ENCODE measurements around the gene HLA-DPB1.

HLA-DPB1 gene

GRCh38 chr6:33040157-33040556 is 35.6 kb upstream of the HLA-DPB1 start:
- no peak for TF ChIP-seq CTCF (conservative IDR thresholded peaks at IDR 0.05; ENCODE audit: low read depth)
- no peak for DNase-seq (ENCODE audit: low spot score)
- ChIA-PET CTCF (interaction anchor here (0.8 kb wide), 1 partner anchor 56 kb away, joined by 5 read pairs; no protein-coding TSS in a partner anchor), POLR2A (ENCODE audit: low non-redundant PET) (no interaction called here)
- H3K27ac ChIP-seq = no peak overlapping the region

DNA sequence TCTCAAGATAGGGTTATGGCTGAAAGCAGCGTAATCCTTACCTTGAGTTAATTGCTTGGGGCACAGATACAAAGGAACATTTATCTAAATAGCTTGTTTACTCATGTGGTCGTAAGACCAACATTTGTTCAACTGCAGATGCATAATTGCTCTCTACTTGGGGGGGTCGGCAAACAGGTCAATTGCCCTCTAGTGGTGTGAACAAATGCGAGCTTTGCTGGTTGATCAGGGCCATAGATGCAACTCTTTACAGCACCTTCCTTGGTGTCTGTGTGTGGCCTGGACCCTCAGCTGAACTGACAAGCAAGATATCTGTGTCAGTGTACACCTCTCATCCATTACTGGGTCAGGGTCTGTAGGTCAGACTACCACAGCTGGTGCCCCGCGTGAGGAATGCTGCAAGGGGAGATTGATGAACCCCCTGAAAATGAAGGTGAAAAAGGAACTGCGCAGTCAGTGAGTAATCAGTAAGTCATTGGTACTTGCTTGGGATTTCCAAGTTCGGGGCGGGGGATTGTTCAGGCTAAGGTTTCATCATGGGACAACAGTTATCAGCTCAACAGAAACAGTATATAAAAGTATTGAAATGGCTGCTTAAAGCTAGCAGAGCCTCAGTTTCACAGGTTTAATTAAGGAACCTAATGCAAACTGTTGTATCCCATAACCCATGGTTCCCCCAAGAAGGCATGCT is 26.3 kb upstream of the HLA-DPB1 start:
- TF ChIP-seq CTCF (conservative IDR thresholded peaks at IDR 0.05; ENCODE audit: low read depth) = no peak
- POLR2A ChIA-PET (ENCODE audit: low non-redundant PET) = no interaction called here
- H3K27ac ChIP-seq = no peak overlapping the region
- CTCF ChIA-PET = no interaction called here
- DNase-seq (ENCODE audit: low spot score) = no peak

GRCh38 chr6:33050014-33050810 is 25.6 kb upstream of the HLA-DPB1 start:
- no peak for DNase-seq (ENCODE audit: low spot score)
- H3K27ac ChIP-seq = no peak overlapping the region
- ChIA-PET POLR2A (ENCODE audit: low non-redundant PET) (no interaction called here), CTCF (no interaction called here)
- TF ChIP-seq CTCF (conservative IDR thresholded peaks at IDR 0.05; ENCODE audit: low read depth) = no peak

GRCh38 chr6:33052627-33053026 is 23.2 kb upstream of the HLA-DPB1 start:
- no peak overlapping the region for H3K27ac ChIP-seq
- ChIA-PET POLR2A (ENCODE audit: low non-redundant PET) (no interaction called here), CTCF (interaction anchor here (0.6 kb wide), 1 partner anchor 1776 kb away, joined by 5 read pairs; no protein-coding TSS in a partner anchor)
- no peak for DNase-seq (ENCODE audit: low spot score)
- TF ChIP-seq CTCF (conservative IDR thresholded peaks at IDR 0.05; ENCODE audit: low read depth) = no peak

- H3K27ac ChIP-seq = no peak overlapping the region
- no peak for DNase-seq (ENCODE audit: low spot score)
- ChIA-PET CTCF (no interaction called here), POLR2A (ENCODE audit: low non-redundant PET) (no interaction called here)
- TF ChIP-seq CTCF (conservative IDR thresholded peaks at IDR 0.05; ENCODE audit: low read depth) = no peak
These were observed 22.6 kb upstream of the HLA-DPB1 start for GRCh38 chr6:33053230-33053629.

GRCh38 chr6:33057222-33058150 is 18.3 kb upstream of the HLA-DPB1 start:
- no peak for DNase-seq (ENCODE audit: low spot score)
- no peak for TF ChIP-seq CTCF (conservative IDR thresholded peaks at IDR 0.05; ENCODE audit: low read depth)
- no peak overlapping the region for H3K27ac ChIP-seq
- POLR2A ChIA-PET (ENCODE audit: low non-redundant PET) = no interaction called here
- CTCF ChIA-PET = interaction anchor here (0.6 kb wide), 1 partner anchor 158 kb away, joined by 3 read pairs; no protein-coding TSS in a partner anchor
